GM12801 (cell line): Measurements from ENCODE around the gene PTPRN2.

Experiments
- CTCF ChIP-seq: IDR thresholded peaks from one replicate; pipeline ENCODE4 v1.5.1; 2011; ENCODE audit warnings: control low read depth; ENCODE audit not compliant: insufficient read length; ENCODE audit errors: extremely low read depth

The PTPRN2 gene

GRCh38 chr7:157854066-157854891, 733.3 kb downstream of the PTPRN2 start:
- TF ChIP-seq CTCF, result no peak

GRCh38 chr7:157853789-157854065, 733.9 kb downstream of the PTPRN2 start:
- no peak for TF ChIP-seq CTCF

- TF ChIP-seq CTCF, result no peak
Measured at GRCh38 chr7:157853076-157853788, 734.4 kb downstream of the PTPRN2 start.

GRCh38 chr7:157851501-157852067, 736.0 kb downstream of the PTPRN2 start:
- TF ChIP-seq CTCF, result no peak

- TF ChIP-seq CTCF, result no peak
Measured at GRCh38 chr7:157850481-157851444, 736.9 kb downstream of the PTPRN2 start.

GRCh38 chr7:157849726-157850125, 737.9 kb downstream of the PTPRN2 start:
- TF ChIP-seq CTCF, result no peak

GRCh38 chr7:157849341-157849596, 738.4 kb downstream of the PTPRN2 start:
- TF ChIP-seq CTCF, result no peak
